Inflammatory macrophage (primary cell): ENCODE data around the gene SWT1.
"Not testable (repeated sequence)": the region's sequence is repeated elsewhere in the genome, so short reads cannot be mapped to it uniquely, and the experiment has no call there.

ENCODE experiments used
- DNase-seq, 2 donors: peaks; one replicate each; pipeline ENCODE4 v3.0.0-alpha.2; 2020 to 2022

Gene SWT1

GRCh38 chr1:185193756-185194155 lies 36.8 kb downstream of the SWT1 start:
- DNase-seq = no peak

- DNase-seq = not testable (repeated sequence)
Observed at GRCh38 chr1:185198712-185199111, 41.7 kb downstream of the SWT1 start.

GRCh38 chr1:185200889-185201288 lies 43.9 kb downstream of the SWT1 start:
- no peak for DNase-seq

DNA sequence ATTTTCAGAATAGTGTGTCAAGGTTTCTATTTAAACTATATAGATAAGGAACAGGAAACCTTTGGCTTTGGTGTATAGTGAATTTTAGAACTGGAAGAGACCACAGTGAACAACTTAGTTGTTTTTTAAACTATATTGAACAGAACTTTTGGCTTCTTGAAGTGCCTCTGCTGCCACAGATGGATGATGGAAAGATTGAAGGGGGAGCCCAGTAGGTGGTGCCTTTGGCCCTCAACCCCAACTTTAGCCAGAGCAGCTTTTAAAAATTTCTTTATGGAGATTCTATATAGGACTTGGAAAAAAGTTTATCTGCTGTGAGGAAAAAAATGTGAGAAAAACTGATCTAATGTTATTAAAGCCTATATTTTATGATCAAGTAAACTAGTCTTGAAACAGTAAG lies 50.2 kb downstream of the SWT1 start:
- no peak for DNase-seq

- DNase-seq = no peak
Observed at GRCh38 chr1:185207980-185208602, 51.1 kb downstream of the SWT1 start.

- no peak for DNase-seq
Observed at GRCh38 chr1:185208626-185209180, 51.7 kb downstream of the SWT1 start.

- not testable (repeated sequence) for DNase-seq
Observed at GRCh38 chr1:185209357-185209756, 52.4 kb downstream of the SWT1 start.

- no peak for DNase-seq
Observed at GRCh38 chr1:185213091-185213490, 56.1 kb downstream of the SWT1 start.

DNA sequence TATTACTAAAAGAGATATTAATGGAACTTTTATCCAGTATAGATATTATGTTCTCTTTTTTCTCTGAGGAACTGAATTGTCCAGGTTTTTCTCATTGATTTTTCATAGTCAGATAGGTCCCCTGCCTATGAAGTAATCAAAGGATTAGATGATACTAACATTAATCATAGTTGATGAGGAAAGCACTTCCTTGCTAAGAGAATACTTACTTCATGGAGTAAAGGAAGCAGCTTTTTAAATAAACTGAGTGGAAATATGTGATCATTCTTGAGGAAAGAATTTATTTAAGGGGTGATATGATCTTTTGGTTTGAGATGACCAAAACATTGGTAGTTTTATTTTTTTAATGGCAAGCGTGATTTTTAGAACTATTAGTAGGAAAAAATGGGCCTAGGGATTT lies 58.9 kb downstream of the SWT1 start:
- DNase-seq = no peak

- no peak for DNase-seq
Observed at GRCh38 chr1:185224132-185224531, 67.2 kb downstream of the SWT1 start.

DNA sequence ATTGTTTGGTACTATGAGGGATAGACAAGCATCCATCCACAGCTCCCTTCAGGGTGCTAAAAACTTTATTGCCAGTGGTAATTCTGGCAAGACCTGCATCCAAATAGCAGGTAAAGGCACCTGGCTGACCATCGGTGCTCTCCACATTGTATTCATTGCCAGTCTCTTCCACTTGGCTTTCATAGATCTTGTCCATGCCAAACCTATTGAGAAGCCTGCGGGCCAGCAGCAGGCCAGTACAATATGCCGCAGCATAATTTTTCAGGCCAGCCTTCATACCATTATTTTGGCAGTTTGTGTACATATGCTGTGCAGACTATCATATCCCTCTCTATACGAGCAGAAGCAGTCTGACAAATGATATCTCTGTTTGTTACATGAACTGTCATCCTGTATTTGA lies 70.2 kb downstream of the SWT1 start:
- DNase-seq = no peak

DNA sequence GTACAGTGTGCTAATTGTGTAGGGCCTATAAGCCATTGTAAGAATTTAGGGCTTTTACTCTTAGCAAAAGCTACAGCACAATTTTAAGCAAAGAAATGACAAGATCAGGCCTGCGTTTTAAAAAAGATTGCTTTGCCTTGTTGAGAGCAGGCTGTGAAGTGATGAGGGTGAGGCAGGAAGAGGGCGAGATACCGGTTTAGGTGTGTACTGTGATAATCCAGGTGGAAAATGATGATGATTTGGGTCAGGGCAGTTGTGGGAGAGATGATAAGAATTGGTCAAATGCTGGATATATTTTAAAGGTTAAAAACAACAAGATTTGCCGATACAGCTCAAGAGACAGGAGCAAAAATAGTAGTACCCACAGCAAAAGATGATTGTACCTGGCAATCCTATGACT lies 72.0 kb downstream of the SWT1 start:
- no peak for DNase-seq

DNA sequence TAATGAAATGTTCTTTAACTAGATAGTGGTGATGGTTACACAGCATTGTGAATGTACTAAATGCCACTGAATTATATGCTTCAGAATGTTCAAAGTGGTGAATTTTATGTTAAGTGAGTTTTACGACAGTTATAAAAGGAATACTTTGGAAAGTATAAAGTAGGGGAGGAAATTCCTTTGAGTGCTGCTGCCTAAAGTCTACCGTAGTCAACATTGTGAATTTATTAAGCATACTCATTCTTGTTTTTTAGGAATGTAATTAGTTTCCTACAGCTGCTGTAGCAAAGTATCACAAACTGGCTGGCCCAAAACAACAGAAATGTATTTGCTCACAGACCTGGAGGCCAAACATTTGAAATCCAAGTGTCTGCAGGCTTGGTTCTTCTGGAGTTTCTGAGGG lies 73.0 kb downstream of the SWT1 start:
- DNase-seq = no peak

DNA sequence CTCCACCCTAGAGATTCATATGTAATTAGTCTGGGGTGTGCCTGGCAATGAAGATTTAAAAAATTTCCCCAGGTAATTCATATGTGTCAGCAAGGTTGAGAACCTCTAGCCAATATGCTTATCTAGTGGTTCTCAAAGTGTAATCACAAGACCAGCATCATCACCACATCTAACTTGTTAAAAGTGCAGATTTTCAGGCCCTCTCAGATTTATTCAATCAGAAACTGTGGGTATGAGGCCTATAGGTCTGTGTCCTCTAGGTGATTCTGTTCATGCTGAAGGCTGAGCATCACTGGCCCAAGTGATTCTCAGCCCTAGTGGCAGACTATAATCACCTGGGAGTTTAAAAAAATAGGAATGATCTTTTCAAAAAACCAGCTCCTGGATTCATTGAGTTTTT lies 75.9 kb downstream of the SWT1 start:
- DNase-seq = no peak

DNA sequence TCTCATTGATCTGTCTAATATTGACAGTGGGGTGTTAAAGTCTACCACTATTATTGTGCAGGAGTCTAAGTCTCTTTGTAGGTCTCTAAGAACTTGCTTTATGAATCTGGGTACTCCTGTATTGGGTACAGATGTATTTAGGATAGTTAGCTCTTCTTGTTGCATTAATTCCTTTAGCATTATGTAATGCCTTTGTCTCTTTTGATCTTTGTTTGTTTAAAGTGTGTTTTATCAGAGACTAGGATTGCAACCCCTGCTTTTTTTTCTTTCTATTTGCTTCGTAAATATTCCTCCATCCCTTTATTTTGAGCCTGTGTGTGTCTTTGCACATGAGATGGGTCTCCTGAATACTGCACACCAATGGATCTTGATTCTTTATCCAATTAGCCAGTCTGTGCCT lies 77.2 kb downstream of the SWT1 start:
- not testable (repeated sequence) for DNase-seq

DNA sequence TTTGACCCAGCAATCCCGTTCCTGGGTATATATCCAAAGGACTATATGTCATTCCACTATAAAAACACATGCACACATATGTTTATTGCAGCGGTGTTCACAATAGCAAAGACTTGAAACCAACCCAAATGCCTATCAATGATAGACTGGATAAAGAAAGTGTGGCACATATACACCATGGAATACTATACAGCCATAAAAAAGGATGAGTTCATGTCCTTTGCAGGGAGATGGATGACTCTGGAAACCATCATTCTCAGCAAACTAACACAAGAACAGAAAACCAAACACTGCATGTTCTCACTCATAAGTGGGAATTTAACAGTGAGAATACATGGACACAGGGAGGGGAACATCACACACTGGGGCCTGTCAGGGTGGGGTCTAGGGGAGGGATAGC lies 80.2 kb downstream of the SWT1 start:
- not testable (repeated sequence) for DNase-seq

DNA sequence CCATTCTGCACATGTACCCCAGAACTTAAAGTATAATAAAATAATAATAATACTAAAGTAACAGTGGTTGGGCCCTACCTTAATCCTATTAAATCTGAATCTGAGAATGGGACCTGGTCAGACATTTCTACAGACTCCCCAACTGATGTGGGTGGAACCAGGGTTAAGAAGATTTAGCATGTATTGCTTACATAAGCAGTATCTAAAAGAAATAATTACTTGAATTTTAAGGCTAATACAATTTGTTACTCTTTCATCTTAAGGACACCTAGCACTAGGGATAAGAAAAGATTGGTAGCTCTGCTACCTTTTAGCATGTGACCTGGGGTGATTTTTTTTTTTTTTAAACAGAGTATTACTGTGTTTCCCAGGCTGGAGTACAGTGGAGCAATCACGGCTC lies 80.7 kb downstream of the SWT1 start:
- DNase-seq = no peak

DNA sequence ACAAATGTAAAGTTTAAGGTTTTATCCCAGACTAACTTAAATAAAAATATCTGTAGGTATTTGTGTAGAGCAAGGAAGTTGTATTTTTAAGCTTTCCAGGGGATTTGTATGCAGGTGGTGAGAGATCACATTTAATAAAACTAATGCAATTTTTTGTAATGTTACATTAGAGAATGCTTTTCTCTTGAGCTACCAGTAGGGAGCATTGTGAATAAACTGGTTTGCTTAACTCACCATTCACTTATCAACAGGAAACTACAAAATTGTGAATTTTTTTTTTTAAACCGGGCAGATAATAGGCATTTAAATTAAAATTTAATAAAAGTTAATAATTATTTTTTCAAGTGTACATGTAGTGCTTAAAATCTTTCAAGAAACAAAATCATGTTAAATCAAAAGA lies 81.5 kb downstream of the SWT1 start:
- DNase-seq = peak in 1 of 2 donors; percentile 38

GRCh38 chr1:185239861-185240260 lies 82.9 kb downstream of the SWT1 start:
- no peak for DNase-seq

DNA sequence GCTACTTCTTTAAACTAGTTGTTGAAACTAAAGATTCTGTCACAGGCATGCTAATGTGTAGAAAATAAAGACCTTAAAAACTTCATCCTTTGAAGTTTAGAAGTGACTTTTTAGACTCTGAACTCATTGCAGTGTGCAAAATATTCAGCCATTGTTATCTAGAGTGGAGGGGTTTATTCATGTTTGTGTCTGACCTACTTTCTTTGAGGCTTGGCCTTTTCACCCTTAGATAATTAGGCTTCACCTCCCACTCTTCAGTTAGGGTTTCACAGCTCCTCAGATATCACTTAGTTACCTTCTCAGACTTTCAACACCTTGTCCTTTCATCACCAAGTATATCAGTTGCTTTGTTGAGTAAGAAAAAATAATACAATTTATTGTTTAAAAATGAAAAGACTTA lies 84.2 kb downstream of the SWT1 start:
- DNase-seq = no peak

- DNase-seq = peak; percentile 47 to 76
Observed at GRCh38 chr1:185244015-185244747, 87.2 kb downstream of the SWT1 start.

- no peak for DNase-seq
Observed at GRCh38 chr1:185245466-185245865, 88.5 kb downstream of the SWT1 start.

DNA sequence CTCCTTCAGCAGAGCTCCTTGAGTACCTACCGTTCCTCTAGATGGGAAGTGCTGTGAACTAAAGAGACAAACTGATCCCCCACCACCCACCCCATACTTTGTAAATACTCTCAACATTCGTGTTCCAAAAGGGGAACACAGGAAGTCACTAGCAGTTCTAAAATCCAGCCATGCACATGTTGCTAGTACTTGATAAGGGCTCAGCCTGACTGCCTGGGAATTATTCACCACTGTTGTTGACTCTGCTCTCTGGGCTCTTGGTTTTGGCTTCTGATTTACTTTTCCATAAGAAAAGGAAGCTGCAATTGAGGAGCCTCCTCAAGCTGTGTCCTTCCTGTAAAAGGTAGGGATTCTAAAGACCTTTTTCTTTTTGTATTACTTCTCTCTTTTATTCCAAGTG lies 92.6 kb downstream of the SWT1 start:
- DNase-seq = no peak

DNA sequence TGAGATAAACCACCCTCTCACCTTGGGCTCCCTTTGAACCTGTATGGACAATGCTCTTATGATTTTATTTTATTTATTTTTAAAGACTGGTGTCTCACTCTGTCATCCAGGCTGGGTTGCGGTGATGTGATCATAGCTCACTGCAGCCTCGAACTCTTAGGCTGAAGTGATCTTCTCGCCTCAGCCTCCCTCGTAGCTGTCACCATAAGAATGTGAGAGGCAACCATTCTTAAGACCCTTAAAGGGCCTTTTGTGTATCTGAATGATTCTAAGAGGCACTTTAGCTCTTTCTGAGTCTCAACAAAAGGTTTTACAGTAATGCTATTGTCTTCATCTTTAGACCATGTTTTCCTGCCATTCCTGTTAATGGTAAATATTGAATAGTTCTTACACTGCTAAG lies 93.1 kb downstream of the SWT1 start:
- no peak for DNase-seq
